Left ventricle myocardium inferior (tissue), 1 donor: ENCODE results near the gene ANXA1. TPM values are rescaled to one million over a fixed set of nuclear protein-coding genes. Genes with fewer than 3 reads are reported as not detected.
"Not testable (repeated sequence)": the region's sequence is repeated elsewhere in the genome, so short reads cannot be mapped to it uniquely, and the experiment has no call there.

Source experiments
- DNase-seq: peaks from one replicate; pipeline ENCODE4 v3.0.0-alpha.2; 2020
- H3K27ac ChIP-seq: fragments of 200-600 bp; replicated peaks from 2 replicates; pipeline ENCODE4 v1.8.0; 2021
- H3K27me3 ChIP-seq: fragments of 200-600 bp; 2 replicates; pipeline ENCODE4 v1.8.0; 2021; ENCODE audit warnings: low read depth
- H3K36me3 ChIP-seq: fragments of 200-600 bp; 2 replicates; pipeline ENCODE4 v1.8.0; 2021
- H3K4me1 ChIP-seq: fragments of 200-600 bp; 2 replicates; pipeline ENCODE4 v1.8.0; 2021
- H3K4me3 ChIP-seq: fragments of 200-600 bp; 2 replicates; pipeline ENCODE4 v1.8.0; 2021; ENCODE audit warnings: mild to moderate bottlenecking, moderate library complexity
- H3K9me3 ChIP-seq: fragments of 200-600 bp; replicated peaks from 2 replicates; pipeline ENCODE4 v1.8.0; 2021
- CTCF ChIP-seq: fragments of 200-600 bp; IDR thresholded peaks from 2 replicates; pipeline ENCODE4 v1.8.0; 2021; ENCODE audit warnings: antibody characterized with exemption, mild to moderate bottlenecking, borderline replicate concordance
- intact Hi-C: fragments of 100-400 bp; cut with micrococcal nuclease; formaldehyde crosslinking; loops from one replicate; pipeline ENCODE4 v1.11.0; 2022
- total RNA-seq: library from RNA; stranded (reverse); fragmentation: NEBNext Ultra II Directional; extraction: Animal tissue kit (Norgen Biotek cat#: 25700); gene quantifications from one replicate; pipeline ENCODE4 v1.2.1, GENCODE V29; 2021
- donor health status: DM: no; HTN: yes; CAD: no; lungs with severe emphysema.

ANXA1 gene
- total RNA-seq, 1 donor from 2014 or later = 48.7 TPM

- Histone ChIP-seq H3K4me1 (no peaks in the 10 kb centered on the region), H3K27ac (no peak overlapping the region), H3K9me3 (peaks cover 11% of the 10 kb centered on the region), H3K27me3 (no peaks in the 10 kb centered on the region), H3K4me3 (no peak overlapping the region), H3K36me3 (no peaks in the 10 kb centered on the region)
- no peak for TF ChIP-seq CTCF
- intact Hi-C loops = loop anchor here (5.0 kb wide), 2 partner anchors 76 to 326 kb away; no protein-coding TSS in a partner anchor
- DNase-seq = no peak
These were observed 31.3 kb downstream of the ANXA1 start for GRCh38 chr9:73182928-73183327.

GRCh38 chr9:73183428-73183827 lies 31.8 kb downstream of the ANXA1 start:
- Histone ChIP-seq H3K27ac (no peak overlapping the region), H3K4me3 (no peak overlapping the region), H3K9me3 (peaks cover 11% of the 10 kb centered on the region), H3K4me1 (no peaks in the 10 kb centered on the region), H3K27me3 (no peaks in the 10 kb centered on the region), H3K36me3 (no peaks in the 10 kb centered on the region)
- TF ChIP-seq CTCF = no peak
- intact Hi-C loops = loop anchor here (5.0 kb wide), 2 partner anchors 76 to 326 kb away; no protein-coding TSS in a partner anchor
- DNase-seq = no peak

DNA sequence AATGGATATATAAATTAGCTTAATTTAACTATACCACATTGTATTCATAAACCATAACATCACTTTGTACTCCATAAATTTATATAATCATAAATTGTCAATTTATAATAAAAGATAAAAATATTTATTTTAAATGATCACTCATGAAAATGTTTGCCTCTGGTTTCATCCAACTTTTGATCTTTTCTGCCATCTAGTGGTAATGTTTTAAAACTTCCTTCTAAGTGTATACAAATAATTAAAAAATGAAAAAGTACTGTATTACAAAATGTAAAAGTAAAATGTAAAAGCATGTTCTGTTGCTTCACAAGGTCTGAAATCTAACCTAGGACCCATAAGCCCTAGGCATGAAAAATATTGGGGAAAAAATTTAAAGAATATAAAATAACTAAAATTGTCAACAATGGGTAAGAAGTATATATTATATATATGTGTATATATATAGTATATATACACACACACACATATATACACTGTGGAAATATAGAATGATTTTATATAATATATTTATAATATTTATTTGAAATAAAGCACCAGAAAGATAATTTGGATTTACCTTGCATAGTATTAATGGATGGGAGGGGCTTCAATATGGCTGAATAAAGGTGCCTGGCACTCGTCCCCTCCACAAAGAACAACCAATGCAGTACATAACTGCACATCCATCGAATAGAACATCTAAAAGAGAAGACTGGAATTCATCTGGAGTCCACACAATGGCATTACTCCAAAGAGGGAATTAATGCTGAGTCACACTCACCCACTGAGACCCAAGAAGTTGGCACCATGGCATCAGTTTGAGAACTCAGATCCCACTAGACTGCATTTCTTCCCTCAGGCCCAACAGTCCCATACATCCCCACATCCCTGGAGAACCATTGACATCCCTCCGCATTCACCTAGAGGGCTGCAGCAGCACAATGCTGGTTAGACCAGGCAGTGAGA lies 32.5 kb downstream of the ANXA1 start:
- Histone ChIP-seq H3K27ac (no peak overlapping the region), H3K4me3 (no peak overlapping the region), H3K27me3 (no peaks in the 10 kb centered on the region), H3K9me3 (peaks cover 17% of the 10 kb centered on the region), H3K4me1 (no peaks in the 10 kb centered on the region), H3K36me3 (no peaks in the 10 kb centered on the region)
- TF ChIP-seq CTCF = peak; percentile 71
- intact Hi-C loops = loop anchor here (5.0 kb wide), 2 partner anchors 77 to 327 kb away; no protein-coding TSS in a partner anchor
- DNase-seq = no peak

DNA sequence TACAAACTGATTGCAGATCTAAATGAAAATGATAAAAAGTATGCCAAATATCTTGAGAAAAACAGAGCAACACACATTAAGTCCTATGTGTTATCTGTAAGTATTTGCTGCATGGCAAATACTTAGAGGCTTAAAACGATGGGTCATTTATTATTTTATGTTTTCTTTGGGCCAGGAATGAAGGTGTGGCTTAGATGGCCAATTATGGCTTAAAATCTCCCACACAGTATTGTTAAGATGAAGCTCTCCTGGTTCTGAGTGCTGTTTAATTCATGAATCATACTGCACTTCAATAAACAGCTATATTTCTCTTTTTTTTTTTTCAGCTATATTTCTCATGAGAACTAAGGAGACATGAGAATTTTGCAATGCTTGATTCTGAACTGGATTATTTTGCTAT lies 39.4 kb downstream of the ANXA1 start:
- H3K27me3 ChIP-seq, H3K4me1 ChIP-seq, DNase-seq, H3K4me3 ChIP-seq, intact Hi-C loops, H3K36me3 ChIP-seq, H3K27ac ChIP-seq: not testable (repeated sequence)
- peaks cover 25% of the 10 kb centered on the region for H3K9me3 ChIP-seq

GRCh38 chr9:73194284-73194683 lies 42.6 kb downstream of the ANXA1 start:
- Histone ChIP-seq H3K9me3 (peaks cover 8% of the 10 kb centered on the region), H3K36me3 (no peaks in the 10 kb centered on the region), H3K27me3 (peaks cover 8% of the 10 kb centered on the region), H3K27ac (no peak overlapping the region), H3K4me3 (no peak overlapping the region), H3K4me1 (no peaks in the 10 kb centered on the region)
- TF ChIP-seq CTCF = no peak
- intact Hi-C loops = no loop called here
- no peak for DNase-seq

DNA sequence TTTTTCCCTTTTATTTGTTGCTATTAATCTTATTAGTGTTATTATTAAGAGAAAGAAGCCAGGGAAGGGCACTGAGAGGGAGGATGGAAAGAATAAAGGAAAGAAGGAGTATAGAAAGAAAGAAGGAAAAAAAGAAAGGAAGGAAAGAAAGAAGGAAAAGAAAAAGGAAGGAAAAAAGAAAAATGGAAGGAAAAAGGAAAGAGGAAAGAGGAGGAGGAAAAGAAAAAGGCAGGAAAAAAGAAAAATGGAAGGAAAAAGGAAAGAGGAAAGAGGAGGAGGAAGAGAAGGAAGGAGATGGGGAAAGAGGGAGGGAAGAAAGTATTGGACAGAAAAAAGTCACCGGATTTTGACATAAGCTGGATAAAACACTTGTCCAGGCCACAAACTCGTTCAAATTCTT lies 47.8 kb downstream of the ANXA1 start:
- no peak overlapping the region for H3K4me3 ChIP-seq
- H3K9me3 ChIP-seq = no peaks in the 10 kb centered on the region
- no peak overlapping the region for H3K27ac ChIP-seq
- TF ChIP-seq CTCF = no peak
- H3K27me3 ChIP-seq = peaks cover 16% of the 10 kb centered on the region
- no peaks in the 10 kb centered on the region for H3K4me1 ChIP-seq
- intact Hi-C loops = no loop called here
- H3K36me3 ChIP-seq = no peaks in the 10 kb centered on the region
- no peak for DNase-seq
